ENCODE results near the gene PMEPA1.

Gene PMEPA1, protein sequence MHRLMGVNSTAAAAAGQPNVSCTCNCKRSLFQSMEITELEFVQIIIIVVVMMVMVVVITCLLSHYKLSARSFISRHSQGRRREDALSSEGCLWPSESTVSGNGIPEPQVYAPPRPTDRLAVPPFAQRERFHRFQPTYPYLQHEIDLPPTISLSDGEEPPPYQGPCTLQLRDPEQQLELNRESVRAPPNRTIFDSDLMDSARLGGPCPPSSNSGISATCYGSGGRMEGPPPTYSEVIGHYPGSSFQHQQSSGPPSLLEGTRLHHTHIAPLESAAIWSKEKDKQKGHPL

DNA sequence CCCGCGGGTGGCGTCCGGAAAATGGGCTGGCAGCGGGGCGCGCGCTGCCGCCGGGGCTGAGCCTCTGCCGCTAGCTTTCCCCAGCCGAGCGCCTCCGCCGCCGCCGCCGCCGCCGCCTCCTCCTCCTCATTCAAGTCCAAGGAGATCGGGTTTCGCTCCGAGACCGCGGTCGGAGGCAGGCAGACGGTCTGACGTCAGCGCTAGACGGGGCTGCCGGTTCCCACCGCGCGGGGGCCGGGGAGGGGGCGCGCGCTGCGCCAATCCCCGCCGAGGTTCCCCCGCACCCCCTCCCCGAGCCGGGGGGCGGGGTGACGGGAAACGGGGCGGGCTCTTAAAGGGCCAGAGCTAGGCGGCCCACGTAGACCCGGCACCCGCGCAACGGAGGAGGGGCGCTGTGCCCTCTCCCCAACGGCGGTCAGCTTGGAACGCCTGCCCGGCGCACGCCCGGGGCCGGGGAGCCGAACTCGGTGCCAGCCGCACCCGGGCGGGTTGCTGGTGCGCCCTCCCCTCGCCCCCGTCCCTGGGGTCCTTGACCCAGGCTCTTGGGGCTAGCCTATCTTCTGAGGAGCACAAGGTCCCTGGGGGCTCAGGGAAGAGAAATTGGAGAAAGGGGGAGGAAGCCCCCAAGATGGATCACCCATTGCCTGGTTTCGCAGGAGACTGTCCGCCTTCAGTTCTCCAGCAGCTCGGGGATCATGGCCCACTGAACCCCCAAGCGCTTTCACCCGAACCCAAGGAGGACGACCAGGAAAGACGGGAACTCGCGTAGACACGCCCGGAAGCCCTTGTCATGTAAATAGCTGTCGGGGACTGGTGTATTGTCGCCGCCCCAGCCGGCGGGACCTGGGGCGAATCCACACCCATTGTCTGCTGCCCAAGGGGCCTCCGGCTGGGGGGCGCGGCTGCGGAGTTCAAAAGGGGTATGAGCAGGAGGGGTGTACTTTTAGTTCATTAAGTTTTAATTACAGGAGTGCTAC is at the start of gene PMEPA1:
Gene PMEPA1, minus strand, starts transcription at position 193 of the 977 bp plus-strand sequence. CDS start 433 bp downstream, outside the sequence.
- DNase-seq = peak; percentile 97

DNA sequence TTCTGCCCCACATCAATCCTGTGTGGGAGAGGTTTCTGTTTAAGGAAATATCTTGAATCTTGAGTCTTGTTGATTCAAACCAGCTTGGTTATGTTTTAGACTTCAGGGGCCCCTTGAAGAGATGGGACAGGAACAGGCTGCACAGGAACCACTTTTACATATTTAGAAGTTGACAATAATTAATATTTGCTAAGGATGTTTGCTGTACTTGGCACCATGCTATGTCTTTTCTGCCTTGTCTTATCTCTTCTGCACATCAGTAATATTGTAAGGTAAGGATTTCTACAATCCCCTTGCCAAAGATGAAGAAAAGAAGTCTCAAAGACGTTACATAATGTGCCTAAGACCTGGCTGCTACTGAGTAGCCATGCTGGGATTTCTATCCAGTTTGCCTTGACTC is 48.0 kb upstream of the PMEPA1 start:
- DNase-seq = no peak

DNA sequence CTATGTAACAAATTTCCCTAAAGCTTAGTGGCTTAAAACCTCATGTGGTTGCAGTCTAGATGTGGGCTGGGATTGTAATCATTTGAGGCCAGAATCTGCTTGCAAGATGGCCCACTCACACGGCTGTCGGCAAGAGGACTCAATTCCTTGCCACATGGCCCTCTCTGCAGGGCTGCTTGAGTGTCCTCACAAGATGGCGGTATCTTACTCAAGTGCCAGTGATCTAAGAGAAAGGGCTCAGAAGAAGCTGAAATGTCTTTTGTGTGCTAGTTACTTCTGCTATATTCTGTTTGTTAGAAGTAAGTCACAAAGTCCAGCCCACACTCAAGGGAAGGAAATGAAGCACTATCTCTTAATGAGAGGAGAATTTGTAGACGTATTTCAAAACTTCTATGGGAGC is 47.1 kb upstream of the PMEPA1 start:
- DNase-seq = no peak

DNA sequence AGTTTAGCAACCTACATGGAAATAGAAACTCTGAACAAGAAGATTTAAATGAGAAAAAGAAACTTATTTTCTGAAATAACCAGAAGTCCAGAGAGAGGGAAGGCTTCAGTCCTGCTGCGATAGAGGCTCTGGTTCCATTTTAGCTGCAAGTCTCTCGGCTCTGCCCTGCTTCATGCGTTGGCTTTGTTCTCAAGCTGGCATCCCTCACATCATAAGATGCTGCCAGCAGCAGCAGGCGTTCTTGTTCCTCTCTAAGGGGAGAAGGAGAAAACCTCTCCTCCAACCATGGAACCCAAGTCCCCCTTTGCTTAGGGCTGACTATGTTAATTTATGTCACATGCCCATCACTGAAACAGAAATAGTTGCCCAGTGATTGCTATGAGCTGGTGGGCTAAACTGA is 46.4 kb upstream of the PMEPA1 start:
- peak; percentile 12 for DNase-seq

DNA sequence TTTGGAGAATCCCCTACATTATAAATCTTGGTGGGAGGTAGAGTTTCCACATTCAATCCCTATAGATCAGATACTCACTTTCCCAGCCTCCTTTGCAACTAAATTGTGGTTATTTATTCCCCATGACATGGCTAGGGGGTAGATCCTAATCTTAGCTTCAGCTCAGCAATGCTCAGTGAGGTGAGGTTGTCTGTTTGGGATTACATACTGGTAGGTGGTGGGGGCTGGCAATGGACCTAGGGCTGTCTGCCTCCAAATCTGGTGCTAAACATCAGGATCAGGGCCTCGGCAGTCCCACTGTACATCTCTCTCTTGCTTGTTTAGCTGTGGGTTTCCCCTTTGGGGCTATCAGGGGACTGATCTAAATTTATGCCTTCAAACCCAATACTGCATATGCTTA is 45.8 kb upstream of the PMEPA1 start:
- no peak for DNase-seq

DNA sequence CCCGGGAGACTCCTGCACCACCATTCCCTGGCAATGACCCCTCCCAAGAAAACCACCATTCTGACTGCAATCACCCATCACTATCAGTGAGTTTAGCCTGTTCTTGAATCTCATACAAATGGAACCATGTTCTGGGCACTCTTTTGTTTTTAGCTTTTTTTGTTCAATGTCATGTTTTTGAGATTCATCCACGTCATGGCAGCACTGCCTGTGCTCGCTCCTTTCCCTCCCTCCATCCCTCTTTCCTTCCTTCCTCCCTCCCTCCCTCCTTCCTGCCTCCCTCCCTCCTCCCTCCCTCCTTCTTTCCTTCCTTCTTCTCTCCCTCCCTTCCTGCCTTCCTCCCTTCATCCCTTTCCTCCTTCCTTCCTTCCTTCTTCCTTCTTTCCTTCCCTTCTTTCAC is 44.4 kb upstream of the PMEPA1 start:
- DNase-seq = peak; percentile 4

DNA sequence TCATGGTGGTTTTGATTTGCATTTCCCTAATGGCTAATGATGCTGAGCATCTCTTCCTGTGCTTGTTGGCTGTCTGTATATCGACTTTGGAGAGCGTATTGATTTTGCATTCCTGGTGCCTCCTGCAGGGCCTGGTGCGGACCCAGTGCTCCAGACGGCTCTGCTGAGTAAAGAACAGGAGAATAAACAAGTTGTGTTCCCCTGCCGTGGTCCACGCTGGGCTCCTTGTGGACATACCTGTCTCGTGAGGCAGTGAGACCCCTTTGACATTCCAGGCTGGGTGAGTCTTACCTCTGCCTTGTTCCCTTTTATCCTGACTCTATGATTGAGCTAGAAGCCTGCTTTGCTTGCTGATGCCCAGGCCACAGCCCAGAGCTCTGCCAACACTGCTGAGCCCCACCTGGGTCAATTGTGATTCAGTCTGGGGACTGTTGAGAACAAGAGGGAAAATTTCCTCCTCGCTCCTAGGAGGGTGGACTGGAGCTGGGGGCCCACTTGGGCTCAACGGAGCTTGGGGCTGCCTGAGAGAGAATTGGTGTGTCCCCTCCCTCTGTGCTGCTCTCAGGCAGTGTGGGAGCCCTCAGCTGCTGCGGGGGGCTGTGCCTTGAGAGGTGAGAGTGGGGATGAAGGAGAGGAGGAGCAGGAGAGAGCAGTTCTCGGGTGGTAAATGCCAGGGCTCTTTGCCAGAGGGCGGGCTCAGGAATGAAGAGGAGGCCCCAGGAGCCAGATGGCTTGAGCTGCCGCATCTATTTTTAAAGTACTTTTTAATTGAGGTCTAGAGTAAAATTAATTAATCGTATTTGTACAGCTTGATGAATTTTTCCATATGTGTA is 43.7 kb upstream of the PMEPA1 start:
- peak; percentile 32 for DNase-seq

DNA sequence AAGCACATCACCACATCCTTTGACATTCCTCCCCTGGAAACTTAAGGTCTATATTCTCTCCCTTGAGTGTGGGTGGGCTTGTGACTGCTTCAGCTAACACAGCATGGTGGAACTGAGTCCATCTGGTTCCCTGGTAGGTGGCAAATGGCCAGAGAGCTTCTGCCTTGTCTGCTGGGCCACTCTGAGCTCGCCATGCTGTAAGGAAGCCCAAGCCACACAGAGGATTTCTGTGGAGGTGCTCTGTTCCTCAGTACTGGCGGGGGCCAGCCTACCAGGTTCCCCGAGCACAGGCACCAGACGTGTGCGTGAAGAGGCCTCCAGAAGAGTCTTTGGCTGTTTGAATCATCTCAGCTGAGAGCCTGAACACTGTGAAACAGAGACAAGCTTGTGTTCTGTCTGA is 41.6 kb upstream of the PMEPA1 start:
- DNase-seq = peak; percentile 30

DNA sequence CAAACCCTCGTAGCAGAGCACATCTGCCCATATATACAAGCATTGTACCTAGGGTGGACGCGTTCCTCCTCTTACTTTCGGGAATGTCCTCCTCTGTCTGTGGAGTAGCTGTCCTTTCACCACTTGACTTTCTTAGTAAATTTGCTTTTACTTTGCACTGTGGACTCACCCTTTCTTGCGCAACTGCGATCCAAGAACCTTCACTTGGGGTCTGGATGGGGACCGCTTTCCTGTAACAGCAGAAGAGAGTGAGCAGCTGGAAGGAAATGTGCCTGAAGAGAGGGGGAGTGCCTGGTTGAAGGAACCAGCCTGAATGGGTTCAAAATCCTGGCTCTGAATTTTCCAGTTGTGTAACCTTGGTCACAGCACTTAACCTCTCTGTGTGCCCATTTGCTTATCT is 40.1 kb upstream of the PMEPA1 start:
- DNase-seq = no peak

DNA sequence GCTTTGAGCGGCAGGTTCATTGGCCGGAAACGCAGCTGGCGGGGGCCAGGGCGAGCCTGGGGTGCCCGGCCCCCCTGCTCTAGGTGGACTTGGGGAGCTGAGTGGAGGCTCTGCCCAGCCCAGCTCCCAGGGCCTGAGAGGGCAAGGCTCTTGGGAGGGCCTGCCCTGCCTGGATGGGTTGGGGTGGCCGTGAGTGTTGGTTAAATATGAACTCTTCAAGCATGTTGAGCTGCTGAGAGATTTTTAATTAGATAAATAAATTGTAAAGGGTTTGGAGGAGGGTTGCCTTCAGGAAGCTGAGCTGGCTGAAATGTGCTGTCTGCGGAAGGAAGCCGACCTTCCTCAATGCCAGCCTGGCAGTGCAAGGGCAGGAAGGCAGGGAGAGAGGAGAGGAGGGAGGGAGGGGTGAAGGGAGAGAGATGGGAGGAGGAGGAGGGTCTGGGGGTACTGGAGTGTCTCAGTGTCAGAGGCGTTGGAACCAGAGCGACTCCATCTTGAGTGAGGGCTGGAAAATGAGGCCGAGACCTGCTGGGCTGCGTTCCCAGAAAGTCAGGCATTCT is 39.4 kb upstream of the PMEPA1 start:
- no peak for DNase-seq

DNA sequence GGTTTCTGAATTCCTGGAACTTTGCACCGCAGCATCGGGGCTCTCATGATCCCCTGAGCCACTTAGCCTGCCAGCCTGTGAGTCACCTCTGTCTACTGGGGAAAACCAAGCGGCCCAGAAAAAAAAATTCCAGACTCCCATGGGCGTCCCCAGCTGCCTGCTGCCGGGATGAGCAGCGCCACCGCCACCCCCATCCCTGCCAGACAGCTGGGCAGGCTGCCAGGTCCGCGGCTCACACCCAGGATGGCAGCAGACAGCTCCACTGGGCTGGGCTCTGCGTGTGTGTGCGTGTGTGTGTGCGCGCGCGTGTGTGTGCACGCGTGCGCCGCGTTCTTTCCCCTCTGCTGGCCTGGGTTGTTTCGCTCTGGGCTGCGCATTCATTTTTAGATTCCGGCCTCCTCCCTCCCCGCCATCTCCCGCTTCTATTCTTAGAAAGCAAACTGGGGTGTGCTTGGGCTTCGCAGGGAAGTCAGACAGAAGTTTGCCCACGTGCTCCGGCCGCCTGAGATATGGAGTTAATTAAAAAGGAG is 38.9 kb upstream of the PMEPA1 start:
- DNase-seq = peak; percentile 80

DNA sequence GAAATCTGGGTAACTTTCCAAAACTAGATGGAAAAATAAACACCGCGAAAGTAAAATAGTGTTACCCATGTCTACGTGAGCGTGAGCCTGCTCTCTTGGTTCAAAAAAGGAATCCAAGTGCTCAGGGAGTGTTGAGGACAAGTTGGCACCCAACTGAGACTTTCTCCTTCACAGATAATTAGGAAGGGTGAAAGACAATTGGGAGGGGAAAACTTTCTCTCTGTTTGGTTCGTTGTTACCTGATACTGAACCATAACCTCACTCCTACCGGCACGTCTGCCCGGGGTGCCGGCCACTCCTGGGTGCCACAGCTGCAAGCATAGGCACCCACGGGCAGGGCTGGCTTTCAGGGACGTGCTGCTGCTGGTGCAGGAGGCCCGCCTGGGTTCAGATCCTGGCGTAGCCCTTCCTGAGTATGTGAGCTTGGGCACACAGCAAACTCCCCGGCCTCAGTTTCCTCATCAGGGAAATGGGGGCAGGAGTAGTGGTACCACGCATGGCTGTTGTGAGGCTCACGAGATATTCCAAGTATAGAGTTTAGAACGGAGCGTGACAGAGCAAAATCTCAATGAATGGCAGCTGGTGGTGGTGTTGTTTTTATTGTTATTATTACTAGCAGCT is 38.2 kb upstream of the PMEPA1 start:
- DNase-seq = no peak

DNA sequence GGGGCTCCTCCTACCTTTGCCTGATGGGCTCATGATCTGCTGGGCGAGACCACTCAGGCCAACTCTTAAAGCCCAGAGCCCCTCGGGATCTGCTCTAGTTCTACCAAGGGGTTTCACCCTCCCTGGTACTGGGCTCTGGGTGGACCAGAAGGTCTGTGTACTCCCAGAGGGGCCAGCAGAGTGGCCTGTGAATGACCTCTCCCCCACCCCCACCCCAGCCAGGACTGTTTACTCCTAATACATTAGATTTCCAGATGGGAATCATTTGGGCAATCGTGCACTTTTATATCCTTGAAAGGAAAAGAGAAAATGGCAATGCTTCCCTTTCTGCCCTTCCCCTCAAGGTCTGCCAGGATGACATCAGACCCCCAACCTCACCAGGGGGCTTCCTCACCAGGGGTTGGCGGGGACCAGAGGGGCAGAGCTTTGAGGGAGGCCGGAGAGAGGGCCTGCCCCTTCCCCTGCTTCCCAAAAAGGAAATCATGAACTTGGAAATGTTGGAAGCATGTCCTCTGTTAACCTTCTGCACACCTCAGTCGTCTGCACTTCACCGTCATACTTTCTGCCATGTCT is 37.1 kb upstream of the PMEPA1 start:
- peak; percentile 41 for DNase-seq

DNA sequence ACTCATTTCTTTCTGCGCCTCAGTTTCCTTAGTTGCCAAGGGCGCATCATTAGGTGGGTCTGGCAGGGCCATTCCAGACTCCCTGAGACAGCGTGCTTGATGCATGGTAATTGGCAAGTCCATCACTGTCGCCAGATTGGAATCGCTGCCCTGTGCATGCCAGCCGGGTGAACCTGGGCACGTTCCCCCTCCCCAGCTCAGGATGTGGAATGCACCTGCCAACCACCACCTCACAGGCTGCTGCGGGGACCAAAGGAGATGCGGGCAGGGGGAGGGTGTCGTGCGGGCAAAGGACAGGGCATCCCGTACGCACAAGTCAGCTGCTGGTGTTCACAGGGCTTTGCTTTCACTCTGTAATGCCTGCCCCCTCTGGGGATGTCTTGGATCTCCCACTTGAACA is 36.4 kb upstream of the PMEPA1 start:
- peak; percentile 34 for DNase-seq

DNA sequence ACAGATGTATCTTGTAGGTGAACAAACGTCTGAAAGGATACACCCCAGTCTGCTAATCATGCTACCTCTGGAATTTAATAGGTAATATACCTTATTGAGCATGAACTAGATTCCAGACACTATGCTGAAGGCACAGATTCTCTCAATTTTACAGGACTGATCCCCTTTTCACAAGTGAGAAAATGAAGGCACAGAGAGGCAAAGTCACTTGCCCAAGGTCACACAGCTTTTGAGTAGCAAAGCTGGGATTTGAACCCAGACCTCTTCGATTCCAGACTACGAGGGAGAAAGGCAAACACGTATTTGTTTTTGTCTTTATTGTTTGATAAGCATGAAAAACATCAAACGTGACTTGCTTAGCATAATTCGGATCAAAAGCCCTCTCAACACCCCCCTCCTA is 34.4 kb upstream of the PMEPA1 start:
- no peak for DNase-seq

DNA sequence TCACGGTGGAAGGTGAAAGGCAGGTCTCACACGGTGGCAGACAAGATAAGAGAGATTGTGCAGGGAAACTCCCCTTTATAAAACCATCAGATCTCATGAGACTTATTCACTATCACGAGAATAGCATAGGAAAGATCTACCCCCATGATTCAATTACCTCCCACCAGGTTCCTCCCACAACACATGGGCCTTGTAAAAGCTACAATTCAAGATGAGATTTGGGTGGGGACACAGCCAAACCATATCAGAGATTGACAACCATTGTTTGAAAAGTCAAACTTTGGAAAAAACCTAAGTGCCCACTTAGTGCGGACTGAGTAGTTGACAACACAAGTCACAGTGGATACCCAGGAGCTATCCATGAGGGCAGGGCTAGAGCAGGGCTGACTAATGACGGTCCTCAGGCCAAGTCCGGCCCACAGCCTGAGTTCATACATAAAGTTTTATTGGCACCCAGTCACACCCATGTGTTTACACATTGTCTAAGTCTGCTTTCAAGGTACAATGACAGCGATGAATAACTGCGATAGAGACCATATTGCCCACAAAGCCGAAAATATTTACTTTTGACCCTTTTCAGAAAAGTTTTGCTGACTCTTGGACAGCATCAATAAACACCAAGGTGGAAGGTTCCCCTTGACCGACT is 33.8 kb upstream of the PMEPA1 start:
- no peak for DNase-seq

DNA sequence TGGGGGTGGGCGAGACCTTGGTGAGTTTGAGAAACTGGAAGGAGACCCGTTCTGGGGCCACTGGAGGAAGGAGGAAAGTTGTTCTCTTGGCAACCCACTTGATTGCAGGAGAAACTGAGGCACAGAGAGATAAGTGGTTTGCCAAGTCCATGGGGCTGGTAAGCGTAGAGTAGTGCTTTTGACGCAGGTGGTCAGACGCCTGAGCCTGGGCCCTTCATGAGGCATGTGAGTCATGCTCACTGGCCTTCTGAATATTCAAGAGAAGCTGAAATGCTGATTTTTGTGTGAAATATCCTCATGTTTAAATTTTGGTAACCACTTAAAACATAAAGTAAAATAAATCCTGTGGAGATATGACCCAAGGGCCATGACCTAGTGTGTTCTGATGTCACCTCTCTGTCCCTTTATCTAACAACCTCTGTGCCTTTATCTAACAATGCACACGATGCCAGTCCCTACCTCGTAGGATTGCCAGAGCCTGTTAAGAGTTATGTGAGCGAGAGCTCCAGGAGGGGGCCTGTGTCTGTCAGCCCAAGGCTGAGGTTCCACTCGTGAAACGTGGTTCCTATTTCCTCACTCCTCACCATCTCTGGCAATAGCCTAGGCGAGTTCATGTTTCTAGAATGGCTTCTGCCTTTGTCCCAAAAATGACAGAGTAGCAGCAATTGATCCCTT is 32.8 kb upstream of the PMEPA1 start:
- no peak for DNase-seq

DNA sequence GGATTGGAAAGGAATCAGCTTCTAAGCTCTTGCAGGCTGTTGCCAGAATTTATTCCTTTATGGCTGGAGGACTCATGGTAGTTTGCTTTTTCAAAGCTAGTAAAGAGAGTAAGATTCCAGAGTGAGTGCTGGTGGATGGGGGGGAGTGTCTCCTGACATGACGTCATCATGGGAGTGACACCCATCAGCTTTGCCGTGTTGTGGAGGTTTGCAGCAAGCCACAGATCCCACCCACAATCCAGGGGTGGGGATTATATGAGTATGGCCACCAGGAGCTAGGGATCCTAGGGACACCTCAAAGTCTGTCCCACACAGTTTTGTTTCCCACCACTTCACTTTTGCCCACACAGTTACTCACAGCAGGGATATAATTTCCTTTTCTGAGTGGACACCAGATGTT is 28.7 kb upstream of the PMEPA1 start:
- no peak for DNase-seq

DNA sequence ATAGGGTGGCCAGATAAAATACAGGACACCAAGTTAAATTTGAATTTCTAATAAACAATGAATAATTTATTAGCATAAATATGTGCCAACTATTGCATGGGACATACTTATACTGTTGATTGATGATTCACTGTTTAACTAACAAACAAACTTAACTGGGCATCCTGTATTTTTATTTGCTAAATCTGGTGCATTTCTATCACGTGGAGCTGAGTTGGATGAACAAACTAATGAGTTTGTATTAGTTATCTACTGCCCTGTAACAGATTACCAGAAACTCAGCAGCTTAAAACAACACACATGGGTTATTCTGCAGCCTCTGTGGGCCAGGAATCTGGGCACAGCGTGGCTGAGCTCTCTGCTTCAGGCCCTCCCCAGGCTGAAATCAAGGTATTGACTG is 28.2 kb upstream of the PMEPA1 start:
- DNase-seq = no peak

DNA sequence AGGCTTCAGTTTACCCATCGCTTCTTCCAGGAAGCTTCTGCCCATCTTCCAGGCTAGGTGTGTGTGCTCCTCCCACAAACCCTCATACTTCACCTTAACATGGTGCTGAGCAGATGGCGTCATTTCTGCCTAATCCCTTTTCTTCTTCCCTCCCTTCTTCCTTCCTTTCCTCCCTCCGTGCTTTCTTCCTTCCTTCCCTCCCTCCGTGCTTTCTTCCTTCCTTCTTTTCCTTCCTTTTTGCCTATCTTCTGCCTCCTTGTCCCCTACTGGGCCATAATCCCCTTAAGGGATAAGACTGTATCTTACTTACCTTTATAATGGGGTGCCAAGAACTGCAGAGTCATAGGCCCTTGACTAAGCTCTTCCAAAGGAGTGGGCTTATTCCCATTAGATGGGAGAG is 27.5 kb upstream of the PMEPA1 start:
- DNase-seq = no peak

Data from right forelimb (tissue), 1 donor.